Liver (tissue), 9 donors: Measurements from ENCODE around the gene PSMC6. TPM values are rescaled to one million over a fixed set of nuclear protein-coding genes. Genes with fewer than 3 reads are reported as not detected.
A peak's percentile ranks its signal among the peaks of the same experiment; 100 is the strongest.

Source experiments
- DNase-seq: peaks from one replicate; pipeline ENCODE4 v3.0.0-alpha.2; 2017; ENCODE audit warnings: low spot score
- H3K27ac ChIP-seq, 2 donors: one replicate each; pipeline ENCODE4 v1.7.0; 2013; ENCODE audit warnings: inconsistent platforms in 2 of 2, low read length in 2 of 2, control low read depth in 1 of 2, low read depth in 1 of 2, mild to moderate bottlenecking in 1 of 2
- H3K27me3 ChIP-seq, 4 donors: one replicate each; pipeline versions ENCODE4 v1.6.1 to v1.7.0; 2013; ENCODE audit warnings: low read length in 3 of 4, inconsistent platforms in 1 of 4, mild to moderate bottlenecking in 1 of 4, moderate library complexity in 1 of 4; ENCODE audit not compliant: control insufficient read depth in 4 of 4, insufficient read depth in 4 of 4
- H3K36me3 ChIP-seq, 4 donors: one replicate each; pipeline versions ENCODE4 v1.6.1 to v1.7.0; 2013; ENCODE audit warnings: low read length in 3 of 4, mild to moderate bottlenecking in 3 of 4, low read depth in 1 of 4, moderate library complexity in 1 of 4; ENCODE audit not compliant: control insufficient read depth in 4 of 4, insufficient read depth in 3 of 4
- H3K4me1 ChIP-seq, 4 donors: one replicate each; pipeline versions ENCODE4 v1.6.1 to v1.7.0; 2013; ENCODE audit warnings: low read length in 3 of 4, mild to moderate bottlenecking in 3 of 4, moderate library complexity in 1 of 4; ENCODE audit not compliant: control insufficient read depth in 4 of 4, insufficient read depth in 4 of 4
- H3K4me3 ChIP-seq, 3 donors: one replicate each; pipeline versions ENCODE4 v1.6.1 to v1.7.0; 2013; ENCODE audit warnings: low read length in 3 of 3, control low read depth in 1 of 3, low read depth in 1 of 3, mild to moderate bottlenecking in 1 of 3
- H3K9ac ChIP-seq, 2 donors: one replicate each; pipeline ENCODE4 v1.7.0; 2013; ENCODE audit warnings: low read length in 2 of 2, mild to moderate bottlenecking in 2 of 2, moderate library complexity in 2 of 2, control low read depth in 1 of 2, low read depth in 1 of 2
- H3K9me3 ChIP-seq, 4 donors: one replicate each; pipeline versions ENCODE4 v1.6.1 to v1.7.0; 2013; ENCODE audit warnings: low read length in 3 of 4; ENCODE audit not compliant: control insufficient read depth in 4 of 4
- ATF3 ChIP-seq: IDR thresholded peaks from 2 replicates; pipeline ENCODE4 v1.6.1; 2016; ENCODE audit warnings: antibody characterized with exemption
- FOXA1 ChIP-seq: IDR thresholded peaks from 2 replicates; pipeline ENCODE4 v1.6.1; 2016; ENCODE audit warnings: antibody characterized with exemption
- GABPA ChIP-seq, 2 donors: IDR thresholded peaks in 1 of 2; conservative IDR thresholded peaks in 1 of 2; 2 replicates each; pipeline ENCODE4 v1.6.1; 2016; ENCODE audit warnings: antibody characterized with exemption in 2 of 2, mild to moderate bottlenecking in 1 of 2, moderate library complexity in 1 of 2
- HNF4A ChIP-seq, 2 donors: conservative IDR thresholded peaks; 2 replicates each; pipeline ENCODE4 v1.6.1; 2016; ENCODE audit warnings: antibody characterized with exemption in 2 of 2, mild to moderate bottlenecking in 2 of 2
- HNF4G ChIP-seq: IDR thresholded peaks from 2 replicates; pipeline ENCODE4 v1.6.1; 2016; ENCODE audit warnings: antibody characterized with exemption
- JUND ChIP-seq, 2 donors: IDR thresholded peaks; 2 replicates each; pipeline ENCODE4 v1.6.1; 2016; ENCODE audit warnings: antibody characterized with exemption in 2 of 2
- NR2F2 ChIP-seq: IDR thresholded peaks from 2 replicates; pipeline ENCODE4 v1.6.1; 2016; ENCODE audit warnings: antibody characterized with exemption
- RAD21 ChIP-seq, 2 donors: IDR thresholded peaks; 2 replicates each; pipeline ENCODE4 v1.6.1; 2016; ENCODE audit warnings: antibody characterized with exemption in 2 of 2, mild to moderate bottlenecking in 2 of 2
- RXRA ChIP-seq, 2 donors: IDR thresholded peaks; 2 replicates each; pipeline ENCODE4 v1.6.1; 2017 to 2018; ENCODE audit warnings: antibody characterized with exemption in 2 of 2, mild to moderate bottlenecking in 1 of 2
- SP1 ChIP-seq: IDR thresholded peaks from 2 replicates; pipeline ENCODE4 v1.6.1; 2018; ENCODE audit warnings: antibody characterized with exemption, mild to moderate bottlenecking
- TAF1 ChIP-seq: conservative IDR thresholded peaks from 2 replicates; pipeline ENCODE4 v1.6.1; 2016; ENCODE audit warnings: antibody characterized with exemption, mild to moderate bottlenecking
- ZBTB33 ChIP-seq: IDR thresholded peaks from 2 replicates; pipeline ENCODE4 v1.6.1; 2016; ENCODE audit warnings: antibody characterized with exemption
- WGBS: extraction: QIAGEN DNeasy Blood & Tissue Kit; methylation state at CpG from one replicate; pipeline ENCODE4 v1.1.7; 2013; 5-methylcytosine and 5-hydroxymethylcytosine counted together
- polyA plus RNA-seq, 2 donors: library from polyadenylated mRNA; stranded (reverse) in 1 of 2; unstranded in 1 of 2; fragments of 200-250 nt in 1 of 2; fragments of >200 nt in 1 of 2; fragmentation: Nextera tagmentation in 1 of 2; extraction: Ambion mirVana in 1 of 2; gene quantifications; one replicate each; pipeline versions ENCODE4 v1.2.1 to v1.2.3, GENCODE V29; 2013 to 2015
- total RNA-seq, 2 donors: library from RNA; depleted of rRNA; stranded (reverse); fragments of >200 nt; gene quantifications; one replicate each; pipeline ENCODE4 v1.2.3, GENCODE V29; 2014
- TF ChIP-seq, protein P1 (sequence below): IDR thresholded peaks from 2 replicates; pipeline ENCODE4 v1.6.1; 2016; ENCODE audit warnings: antibody characterized with exemption
- TF ChIP-seq, protein P2 (sequence below): IDR thresholded peaks from 2 replicates; pipeline ENCODE4 v1.6.1; 2016; ENCODE audit warnings: antibody characterized with exemption, mild to moderate bottlenecking
- TF ChIP-seq, protein P3 (sequence below): fragments of 150-350 bp; IDR thresholded peaks from 2 replicates; pipeline ENCODE4 v1.5.1; 2017; ENCODE audit warnings: improper control_type of control experiment, low read depth, low read length; ENCODE audit not compliant: missing input control
- donor health status: healthy.
- donor health status: healthy.
- donor health status: healthy.
- donor health status: healthy.
- donor health status: healthy.

PSMC6 gene
- total and polyA plus RNA-seq, 4 donors, result 43.2 to 98.9 (median 69.3) TPM

DNA sequence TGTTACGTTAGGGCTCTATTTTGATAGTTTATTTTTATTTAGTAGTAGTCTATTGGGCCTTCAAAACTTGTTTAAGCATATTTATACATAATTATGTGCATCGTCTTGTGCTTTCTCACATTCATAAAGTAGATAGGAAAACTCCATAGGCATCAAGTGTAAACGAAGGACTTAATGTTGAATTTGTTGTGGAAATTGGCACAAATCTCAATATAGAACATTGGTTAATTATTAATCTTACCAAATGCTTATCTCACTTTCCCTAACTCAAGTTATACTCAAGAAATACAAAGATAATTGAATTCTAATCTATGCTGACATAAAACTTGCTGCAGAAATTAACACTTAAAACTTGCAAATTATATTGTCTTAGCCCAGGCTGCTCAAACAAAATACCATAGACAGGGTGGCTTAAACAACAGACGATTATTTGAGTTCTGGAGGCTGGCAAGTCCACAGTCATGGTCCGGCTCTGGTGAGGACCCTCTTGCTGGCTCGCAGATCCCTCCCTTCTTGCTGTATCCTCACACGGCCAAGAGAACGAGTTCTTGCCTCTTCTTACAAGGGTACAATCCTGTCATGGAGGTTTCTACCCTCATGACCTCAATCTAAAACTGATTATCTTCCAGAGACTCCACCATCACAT lies 41.8 kb downstream of the PSMC6 start (continued):
- TF ChIP-seq, protein P1, sequence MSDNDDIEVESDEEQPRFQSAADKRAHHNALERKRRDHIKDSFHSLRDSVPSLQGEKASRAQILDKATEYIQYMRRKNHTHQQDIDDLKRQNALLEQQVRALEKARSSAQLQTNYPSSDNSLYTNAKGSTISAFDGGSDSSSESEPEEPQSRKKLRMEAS, result no peak
- TF ChIP-seq HNF4G, result no peak

- peaks cover 0 to 5% (median 1%) of the 10 kb centered on the region in 4 donors for H3K4me1 ChIP-seq
- no peak for DNase-seq
- WGBS, result 65% methylated on average over 5 of the region's 5 CpGs
- H3K36me3 ChIP-seq, result peaks cover 1 to 24% (median 20%) of the 10 kb centered on the region in 4 donors
- H3K4me3 ChIP-seq, result no peak overlapping the region
- H3K9me3 ChIP-seq, result no peaks in the 10 kb centered on the region
- TF ChIP-seq RAD21 (IDR thresholded peaks at IDR 0.05) (peak in 1 of 2 donors; percentile 26), SP1 (peak; percentile 49), HNF4A (conservative IDR thresholded peaks at IDR 0.05) (peak; percentile 78 to 96), ATF3 (no peak), RXRA (IDR thresholded peaks at IDR 0.05) (peak; percentile 53 to 80), HNF4G (peak; percentile 67)
- TF ChIP-seq, protein P1, result no peak
- TF ChIP-seq, protein P2, sequence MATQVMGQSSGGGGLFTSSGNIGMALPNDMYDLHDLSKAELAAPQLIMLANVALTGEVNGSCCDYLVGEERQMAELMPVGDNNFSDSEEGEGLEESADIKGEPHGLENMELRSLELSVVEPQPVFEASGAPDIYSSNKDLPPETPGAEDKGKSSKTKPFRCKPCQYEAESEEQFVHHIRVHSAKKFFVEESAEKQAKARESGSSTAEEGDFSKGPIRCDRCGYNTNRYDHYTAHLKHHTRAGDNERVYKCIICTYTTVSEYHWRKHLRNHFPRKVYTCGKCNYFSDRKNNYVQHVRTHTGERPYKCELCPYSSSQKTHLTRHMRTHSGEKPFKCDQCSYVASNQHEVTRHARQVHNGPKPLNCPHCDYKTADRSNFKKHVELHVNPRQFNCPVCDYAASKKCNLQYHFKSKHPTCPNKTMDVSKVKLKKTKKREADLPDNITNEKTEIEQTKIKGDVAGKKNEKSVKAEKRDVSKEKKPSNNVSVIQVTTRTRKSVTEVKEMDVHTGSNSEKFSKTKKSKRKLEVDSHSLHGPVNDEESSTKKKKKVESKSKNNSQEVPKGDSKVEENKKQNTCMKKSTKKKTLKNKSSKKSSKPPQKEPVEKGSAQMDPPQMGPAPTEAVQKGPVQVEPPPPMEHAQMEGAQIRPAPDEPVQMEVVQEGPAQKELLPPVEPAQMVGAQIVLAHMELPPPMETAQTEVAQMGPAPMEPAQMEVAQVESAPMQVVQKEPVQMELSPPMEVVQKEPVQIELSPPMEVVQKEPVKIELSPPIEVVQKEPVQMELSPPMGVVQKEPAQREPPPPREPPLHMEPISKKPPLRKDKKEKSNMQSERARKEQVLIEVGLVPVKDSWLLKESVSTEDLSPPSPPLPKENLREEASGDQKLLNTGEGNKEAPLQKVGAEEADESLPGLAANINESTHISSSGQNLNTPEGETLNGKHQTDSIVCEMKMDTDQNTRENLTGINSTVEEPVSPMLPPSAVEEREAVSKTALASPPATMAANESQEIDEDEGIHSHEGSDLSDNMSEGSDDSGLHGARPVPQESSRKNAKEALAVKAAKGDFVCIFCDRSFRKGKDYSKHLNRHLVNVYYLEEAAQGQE, result no peak
- no peaks in the 10 kb centered on the region for H3K27me3 ChIP-seq
- no peak overlapping the region for H3K9ac ChIP-seq
- no peak overlapping the region for H3K27ac ChIP-seq
Measured at GRCh38 chr14:52755607-52756316, 48.8 kb downstream of the PSMC6 start.

GRCh38 chr14:52759145-52759544 lies 52.1 kb downstream of the PSMC6 start:
- H3K4me1 ChIP-seq, result peaks cover 0 to 5% (median 1%) of the 10 kb centered on the region in 4 donors
- H3K27me3 ChIP-seq, result no peaks in the 10 kb centered on the region
- peaks cover 1 to 24% (median 20%) of the 10 kb centered on the region in 4 donors for H3K36me3 ChIP-seq
- no peak for DNase-seq
- 96% methylated on average over 1 of the region's 1 CpG for WGBS
- H3K4me3 ChIP-seq, result no peak overlapping the region
- H3K9ac ChIP-seq, result no peak overlapping the region
- no peaks in the 10 kb centered on the region for H3K9me3 ChIP-seq
- no peak overlapping the region for H3K27ac ChIP-seq
- TF ChIP-seq NR2F2 (no peak), RXRA (IDR thresholded peaks at IDR 0.05) (no peak), JUND (IDR thresholded peaks at IDR 0.05) (no peak), GABPA (IDR thresholded peaks at IDR 0.05 in 1 of 2, conservative IDR thresholded peaks at IDR 0.05 in 1 of 2) (no peak), RAD21 (IDR thresholded peaks at IDR 0.05) (no peak), FOXA1 (no peak), TAF1 (no peak), ZBTB33 (no peak), HNF4G (no peak), HNF4A (conservative IDR thresholded peaks at IDR 0.05) (no peak), SP1 (no peak), ATF3 (no peak)
- TF ChIP-seq, protein P2, result no peak
- TF ChIP-seq, protein P3, sequence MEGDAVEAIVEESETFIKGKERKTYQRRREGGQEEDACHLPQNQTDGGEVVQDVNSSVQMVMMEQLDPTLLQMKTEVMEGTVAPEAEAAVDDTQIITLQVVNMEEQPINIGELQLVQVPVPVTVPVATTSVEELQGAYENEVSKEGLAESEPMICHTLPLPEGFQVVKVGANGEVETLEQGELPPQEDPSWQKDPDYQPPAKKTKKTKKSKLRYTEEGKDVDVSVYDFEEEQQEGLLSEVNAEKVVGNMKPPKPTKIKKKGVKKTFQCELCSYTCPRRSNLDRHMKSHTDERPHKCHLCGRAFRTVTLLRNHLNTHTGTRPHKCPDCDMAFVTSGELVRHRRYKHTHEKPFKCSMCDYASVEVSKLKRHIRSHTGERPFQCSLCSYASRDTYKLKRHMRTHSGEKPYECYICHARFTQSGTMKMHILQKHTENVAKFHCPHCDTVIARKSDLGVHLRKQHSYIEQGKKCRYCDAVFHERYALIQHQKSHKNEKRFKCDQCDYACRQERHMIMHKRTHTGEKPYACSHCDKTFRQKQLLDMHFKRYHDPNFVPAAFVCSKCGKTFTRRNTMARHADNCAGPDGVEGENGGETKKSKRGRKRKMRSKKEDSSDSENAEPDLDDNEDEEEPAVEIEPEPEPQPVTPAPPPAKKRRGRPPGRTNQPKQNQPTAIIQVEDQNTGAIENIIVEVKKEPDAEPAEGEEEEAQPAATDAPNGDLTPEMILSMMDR, result no peak
